GM12874 (cell line): ENCODE measurements around the gene AGTR1.

ENCODE experiments used
- TF ChIP-seq, protein P1 (sequence below): IDR thresholded peaks from 2 replicates; pipeline ENCODE4 v1.5.1; 2011; ENCODE audit warnings: low read depth, mild to moderate bottlenecking, control low read depth, low read length, moderate library complexity; ENCODE audit not compliant: insufficient read depth

AGTR1 gene

DNA sequence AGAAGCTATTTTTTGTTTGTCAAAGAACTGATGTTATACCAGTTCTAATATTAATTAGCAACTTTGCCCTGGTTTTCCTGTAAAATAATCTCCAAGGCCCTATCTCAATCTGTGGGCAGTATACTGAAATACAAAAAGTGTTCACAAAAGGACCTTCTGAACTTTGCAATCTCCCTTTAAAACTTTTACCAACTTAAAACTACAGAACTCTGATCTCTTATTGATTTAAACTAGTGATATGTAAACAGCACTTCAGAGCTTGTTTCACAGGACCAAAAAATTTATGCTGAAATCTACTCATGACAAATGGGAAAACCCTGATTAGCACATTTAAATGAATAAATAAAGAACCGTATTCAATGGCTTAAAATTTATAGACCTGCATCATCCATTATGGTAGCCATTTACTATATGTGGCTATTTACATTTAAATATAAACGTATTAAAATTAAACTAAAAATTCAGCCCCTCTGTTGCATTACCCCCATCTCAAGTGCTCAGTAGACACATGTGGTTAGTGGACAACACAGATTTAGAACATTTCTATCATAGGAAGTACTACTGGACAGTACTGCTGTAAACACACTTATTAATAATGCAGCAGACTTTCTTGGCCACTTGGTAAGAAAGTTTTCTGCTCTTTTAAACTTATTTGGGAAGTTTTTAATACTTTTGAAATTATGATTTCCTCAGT lies 12.0 kb downstream of the AGTR1 start:
- TF ChIP-seq, protein P1, sequence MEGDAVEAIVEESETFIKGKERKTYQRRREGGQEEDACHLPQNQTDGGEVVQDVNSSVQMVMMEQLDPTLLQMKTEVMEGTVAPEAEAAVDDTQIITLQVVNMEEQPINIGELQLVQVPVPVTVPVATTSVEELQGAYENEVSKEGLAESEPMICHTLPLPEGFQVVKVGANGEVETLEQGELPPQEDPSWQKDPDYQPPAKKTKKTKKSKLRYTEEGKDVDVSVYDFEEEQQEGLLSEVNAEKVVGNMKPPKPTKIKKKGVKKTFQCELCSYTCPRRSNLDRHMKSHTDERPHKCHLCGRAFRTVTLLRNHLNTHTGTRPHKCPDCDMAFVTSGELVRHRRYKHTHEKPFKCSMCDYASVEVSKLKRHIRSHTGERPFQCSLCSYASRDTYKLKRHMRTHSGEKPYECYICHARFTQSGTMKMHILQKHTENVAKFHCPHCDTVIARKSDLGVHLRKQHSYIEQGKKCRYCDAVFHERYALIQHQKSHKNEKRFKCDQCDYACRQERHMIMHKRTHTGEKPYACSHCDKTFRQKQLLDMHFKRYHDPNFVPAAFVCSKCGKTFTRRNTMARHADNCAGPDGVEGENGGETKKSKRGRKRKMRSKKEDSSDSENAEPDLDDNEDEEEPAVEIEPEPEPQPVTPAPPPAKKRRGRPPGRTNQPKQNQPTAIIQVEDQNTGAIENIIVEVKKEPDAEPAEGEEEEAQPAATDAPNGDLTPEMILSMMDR = no peak

DNA sequence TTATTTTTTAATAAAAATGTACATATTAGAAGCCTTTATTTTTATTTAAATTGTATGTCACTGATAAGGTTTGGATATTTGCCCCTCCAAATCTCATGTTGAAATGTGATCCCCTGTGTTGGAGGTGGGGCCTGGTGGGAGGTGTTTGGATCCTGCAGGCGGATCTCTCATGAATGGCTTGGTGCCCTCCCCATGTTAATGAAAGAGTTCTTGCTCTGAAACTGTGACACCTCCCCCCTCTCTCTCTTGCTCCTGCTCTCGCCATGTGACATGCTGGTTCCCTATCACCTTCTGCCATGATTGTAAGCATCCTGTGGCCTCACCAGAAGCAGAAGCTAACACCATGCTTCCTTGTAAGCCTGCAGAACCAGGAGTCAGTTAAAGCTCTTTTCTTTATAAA lies 13.0 kb downstream of the AGTR1 start:
- TF ChIP-seq, protein P1 = no peak

DNA sequence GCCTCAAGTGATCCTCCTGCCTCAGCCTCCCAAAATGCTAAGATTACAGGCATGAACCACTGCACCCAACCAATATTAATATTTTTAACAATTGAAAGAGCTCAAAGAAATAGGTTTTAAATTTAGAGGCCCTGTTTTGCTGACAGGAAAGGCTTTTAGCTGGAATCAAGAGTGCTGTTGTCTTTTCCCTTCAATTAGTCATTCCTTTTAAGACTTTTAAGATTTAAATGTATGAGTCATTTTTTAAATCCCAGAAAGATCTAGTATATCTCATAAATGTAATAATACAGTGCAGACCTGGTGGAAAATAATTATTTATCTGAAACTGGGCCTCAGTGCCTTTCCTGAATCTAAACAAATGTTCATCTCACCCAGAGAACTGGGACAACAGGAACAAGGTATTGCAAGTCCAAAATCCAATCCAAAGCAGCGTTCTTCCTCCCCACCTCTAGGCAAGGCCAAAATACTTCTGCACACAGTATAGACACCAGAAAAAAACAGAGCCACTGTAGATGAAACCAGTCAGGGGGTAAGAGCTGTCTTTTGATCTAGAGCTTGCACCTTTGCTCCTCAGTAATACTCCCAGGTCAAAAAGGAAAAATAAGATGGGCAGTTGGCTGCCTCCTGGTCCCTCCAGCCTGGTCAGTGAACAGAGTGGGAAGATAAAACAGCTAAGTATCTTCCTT lies 14.4 kb downstream of the AGTR1 start:
- TF ChIP-seq, protein P1 = no peak

DNA sequence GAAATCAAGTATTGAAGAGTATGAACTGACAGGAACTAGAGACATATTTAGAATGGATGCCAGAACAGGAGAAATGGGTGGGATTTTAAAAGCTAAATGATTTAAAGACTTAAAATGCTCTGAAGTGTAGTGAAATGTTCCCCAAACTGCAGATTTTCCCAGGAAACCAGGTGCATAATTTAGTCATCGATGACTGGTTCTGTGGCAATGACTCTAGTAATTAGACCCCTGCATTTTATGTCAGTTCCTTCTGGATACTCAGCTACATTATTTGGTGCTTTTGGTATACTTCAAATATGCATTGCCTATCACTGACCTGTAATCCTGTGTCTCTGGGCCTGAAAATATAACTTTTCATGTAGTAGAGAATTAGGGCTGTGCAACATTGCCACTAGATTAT lies 16.8 kb downstream of the AGTR1 start:
- TF ChIP-seq, protein P1 = no peak

DNA sequence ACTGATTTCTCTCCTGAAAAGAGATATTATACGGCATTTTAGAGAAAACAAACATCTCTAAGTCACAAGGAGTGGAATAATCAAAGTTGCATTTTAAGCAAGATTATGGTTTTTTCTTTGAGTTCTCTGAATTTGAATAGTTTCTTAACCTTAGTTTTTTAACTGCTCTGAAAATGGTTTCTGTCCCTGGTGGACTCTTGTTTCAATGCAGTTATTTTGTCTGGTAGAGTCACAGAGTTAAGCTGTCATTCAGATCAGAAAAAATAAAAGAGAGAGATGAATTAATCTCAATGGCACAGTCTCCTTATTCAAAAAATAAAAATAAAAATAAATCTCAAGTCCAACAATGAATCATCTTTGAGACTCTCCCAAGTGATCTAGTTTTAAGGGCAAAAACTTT lies 19.0 kb downstream of the AGTR1 start:
- TF ChIP-seq, protein P1 = no peak

DNA sequence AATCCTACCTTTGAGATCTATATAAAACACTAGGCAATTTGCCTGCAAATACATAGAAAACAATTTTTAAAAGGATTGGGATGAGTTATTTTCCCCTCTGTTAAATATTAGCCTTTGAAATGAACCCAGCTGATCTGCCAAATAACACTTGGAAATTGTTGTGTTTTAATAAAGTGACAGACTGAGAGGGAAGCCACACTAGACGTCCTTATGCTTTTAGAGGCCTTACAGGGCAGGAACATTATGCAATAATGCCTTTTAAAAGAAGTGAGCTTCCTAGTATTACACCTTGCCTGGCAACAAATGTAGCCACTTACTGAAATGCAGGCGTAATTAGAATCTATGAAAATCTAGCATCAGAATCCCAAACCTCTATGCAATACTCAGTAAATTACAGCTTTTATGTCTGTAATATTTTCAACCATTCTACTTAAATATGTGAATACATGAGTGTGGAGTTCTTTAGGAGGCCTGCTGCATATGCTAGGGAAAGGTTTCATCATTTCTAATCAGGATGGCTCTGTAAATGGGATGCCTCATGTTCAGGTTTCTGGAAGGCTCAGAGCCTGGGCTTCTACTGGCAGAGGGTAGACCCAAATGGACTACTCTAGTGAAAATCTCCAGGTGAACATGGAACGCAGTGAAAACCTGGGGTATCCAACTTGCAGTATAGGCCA lies 20.3 kb downstream of the AGTR1 start:
- TF ChIP-seq, protein P1 = no peak
